GM04504 (cell line): Measurements from ENCODE around the gene PGBD5.

Experiments
- DNase-seq: peaks from one replicate; pipeline ENCODE4 v3.0.0-alpha.2; 2012; ENCODE audit warnings: low read depth

The PGBD5 gene

GRCh38 chr1:230347896-230348295, 78.2 kb downstream of the PGBD5 start:
- no peak for DNase-seq

GRCh38 chr1:230345139-230345885, 80.8 kb downstream of the PGBD5 start:
- DNase-seq, result no peak

GRCh38 chr1:230342699-230343098, 83.4 kb downstream of the PGBD5 start:
- no peak for DNase-seq

GRCh38 chr1:230342019-230342418, 84.1 kb downstream of the PGBD5 start:
- DNase-seq, result no peak

GRCh38 chr1:230341162-230341546, 85.0 kb downstream of the PGBD5 start:
- DNase-seq, result no peak

GRCh38 chr1:230340526-230341161, 85.5 kb downstream of the PGBD5 start:
- no peak for DNase-seq

- DNase-seq, result no peak
Measured at GRCh38 chr1:230339033-230339432, 87.1 kb downstream of the PGBD5 start.

- no peak for DNase-seq
Measured at GRCh38 chr1:230337266-230337665, 88.9 kb downstream of the PGBD5 start.

- DNase-seq, result peak; percentile 20
Measured at GRCh38 chr1:230335861-230336522, 90.1 kb downstream of the PGBD5 start.

GRCh38 chr1:230334447-230334837, 91.7 kb downstream of the PGBD5 start:
- no peak for DNase-seq

- no peak for DNase-seq
Measured at GRCh38 chr1:230333590-230334446, 92.3 kb downstream of the PGBD5 start.

- no peak for DNase-seq
Measured at GRCh38 chr1:230332575-230333066, 93.5 kb downstream of the PGBD5 start.

- DNase-seq, result no peak
Measured at GRCh38 chr1:230332061-230332460, 94.1 kb downstream of the PGBD5 start.

GRCh38 chr1:230330157-230330556, 96.0 kb downstream of the PGBD5 start:
- no peak for DNase-seq

- DNase-seq, result no peak
Measured at GRCh38 chr1:230328342-230329015, 97.7 kb downstream of the PGBD5 start.

GRCh38 chr1:230327892-230328284, 98.2 kb downstream of the PGBD5 start:
- DNase-seq, result no peak

GRCh38 chr1:230326971-230327891, 98.9 kb downstream of the PGBD5 start:
- no peak for DNase-seq

- DNase-seq, result no peak
Measured at GRCh38 chr1:230323686-230324085, 102.4 kb downstream of the PGBD5 start.

- no peak for DNase-seq
Measured at GRCh38 chr1:230322967-230323547, 103.1 kb downstream of the PGBD5 start.

- DNase-seq, result no peak
Measured at GRCh38 chr1:230322421-230322756, 103.7 kb downstream of the PGBD5 start.
